PC-9 (cell line): ENCODE results near the gene TDRD7.

Source experiments
- CTCF ChIP-seq: fragments of 200-600 bp; sonication (generic); conservative IDR thresholded peaks from 2 replicates; pipeline ENCODE4 v1.6.1; 2017; ENCODE audit warnings: mixed run types, antibody characterized with exemption, mild to moderate bottlenecking, moderate library complexity
- EZH2 ChIP-seq: fragments of 200-600 bp; sonication (generic); IDR thresholded peaks from 2 replicates; pipeline ENCODE4 v1.8.0; 2017; ENCODE audit warnings: antibody characterized with exemption, low read depth

GRCh38 chr9:97396256-97396655, 15.6 kb upstream of the TDRD7 start:
- TF ChIP-seq CTCF (no peak), EZH2 (no peak)
